GM19452 (cell line): ENCODE results near the gene TGFB2.

Source experiments
- ATAC-seq: cut with Tn5 transposase; IDR thresholded peaks from one replicate; pipeline ENCODE4 v1.9.1; 2021; ENCODE audit not compliant: unreplicated experiment

The TGFB2 gene

GRCh38 chr1:218481116-218481775 is 136.1 kb downstream of the TGFB2 start:
- ATAC-seq: no peak

GRCh38 chr1:218482683-218483082 is 137.5 kb downstream of the TGFB2 start:
- no peak for ATAC-seq

- no peak for ATAC-seq
These were observed 140.2 kb downstream of the TGFB2 start for GRCh38 chr1:218485241-218485928.

- no peak for ATAC-seq
These were observed 143.4 kb downstream of the TGFB2 start for GRCh38 chr1:218488531-218488930.

- ATAC-seq: no peak
These were observed 143.8 kb downstream of the TGFB2 start for GRCh38 chr1:218488986-218489385.

GRCh38 chr1:218490406-218490922 is 145.3 kb downstream of the TGFB2 start:
- no peak for ATAC-seq

GRCh38 chr1:218492874-218493273 is 147.7 kb downstream of the TGFB2 start:
- no peak for ATAC-seq

GRCh38 chr1:218493986-218494385 is 148.8 kb downstream of the TGFB2 start:
- ATAC-seq: no peak
